PC-9 (cell line): ENCODE results near the gene RNF157.

Experiments used
- EZH2 ChIP-seq: fragments of 200-600 bp; sonication (generic); IDR thresholded peaks from 2 replicates; pipeline ENCODE4 v1.8.0; 2017; ENCODE audit warnings: antibody characterized with exemption, low read depth
- TF ChIP-seq, protein P1 (sequence below): fragments of 200-600 bp; sonication (generic); conservative IDR thresholded peaks from 2 replicates; pipeline ENCODE4 v1.6.1; 2017; ENCODE audit warnings: mixed run types, antibody characterized with exemption, mild to moderate bottlenecking, moderate library complexity

DNA sequence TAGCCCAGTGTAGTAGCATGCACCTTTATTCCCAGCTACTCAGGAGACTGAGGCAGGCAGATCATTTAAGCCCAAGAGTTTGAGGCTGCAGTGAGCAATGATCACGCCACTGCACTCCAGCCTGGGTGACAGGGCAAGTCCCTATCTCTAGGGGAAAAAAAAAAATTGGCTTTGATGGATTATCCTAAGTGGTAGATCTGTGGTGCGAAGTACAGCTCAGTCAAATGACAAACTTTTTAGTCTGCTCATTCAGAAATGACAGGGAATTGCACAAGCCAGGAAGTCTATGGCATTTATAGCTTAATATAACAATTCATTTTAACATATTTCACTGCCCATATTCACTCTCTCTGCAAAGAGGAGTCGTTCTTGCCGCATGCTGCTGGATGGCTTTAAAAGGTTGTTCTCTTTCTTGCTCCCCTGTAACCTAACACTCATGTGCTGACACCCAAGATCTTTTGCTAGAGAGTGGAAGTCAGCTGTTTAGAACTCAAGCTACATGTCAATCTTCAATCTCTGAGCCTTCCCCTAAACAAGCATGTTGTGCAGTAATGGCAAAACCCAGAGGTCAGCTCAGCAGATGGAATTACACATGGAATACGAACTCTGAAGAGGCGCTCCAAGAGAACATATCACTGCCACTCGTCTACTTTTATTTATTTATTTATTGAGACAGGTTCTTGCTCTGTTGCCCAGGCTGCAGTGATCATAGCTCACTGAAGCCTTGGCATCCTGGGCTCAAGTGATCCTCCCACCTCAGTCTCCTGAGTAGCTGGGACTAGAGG is 32.8 kb downstream of the RNF157 start:
- TF ChIP-seq, protein P1, sequence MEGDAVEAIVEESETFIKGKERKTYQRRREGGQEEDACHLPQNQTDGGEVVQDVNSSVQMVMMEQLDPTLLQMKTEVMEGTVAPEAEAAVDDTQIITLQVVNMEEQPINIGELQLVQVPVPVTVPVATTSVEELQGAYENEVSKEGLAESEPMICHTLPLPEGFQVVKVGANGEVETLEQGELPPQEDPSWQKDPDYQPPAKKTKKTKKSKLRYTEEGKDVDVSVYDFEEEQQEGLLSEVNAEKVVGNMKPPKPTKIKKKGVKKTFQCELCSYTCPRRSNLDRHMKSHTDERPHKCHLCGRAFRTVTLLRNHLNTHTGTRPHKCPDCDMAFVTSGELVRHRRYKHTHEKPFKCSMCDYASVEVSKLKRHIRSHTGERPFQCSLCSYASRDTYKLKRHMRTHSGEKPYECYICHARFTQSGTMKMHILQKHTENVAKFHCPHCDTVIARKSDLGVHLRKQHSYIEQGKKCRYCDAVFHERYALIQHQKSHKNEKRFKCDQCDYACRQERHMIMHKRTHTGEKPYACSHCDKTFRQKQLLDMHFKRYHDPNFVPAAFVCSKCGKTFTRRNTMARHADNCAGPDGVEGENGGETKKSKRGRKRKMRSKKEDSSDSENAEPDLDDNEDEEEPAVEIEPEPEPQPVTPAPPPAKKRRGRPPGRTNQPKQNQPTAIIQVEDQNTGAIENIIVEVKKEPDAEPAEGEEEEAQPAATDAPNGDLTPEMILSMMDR: no peak
- TF ChIP-seq EZH2: no peak
